T-helper 17 cell (primary cell): ENCODE data around the gene RAP2A. TPM values are rescaled to one million over a fixed set of nuclear protein-coding genes. Genes with fewer than 3 reads are reported as not detected.

Source experiments
- ATAC-seq: fragments of 150-1000 bp; cut with Tn5 transposase; 2 replicates; pipeline ENCODE4 v1.10.0; 2021; ENCODE audit warnings: mild to moderate bottlenecking, moderate library complexity
- DNase-seq, 3 donors: peaks; one replicate each; pipeline versions ENCODE4 v3.0.0 to v3.0.0-alpha.2; 2020 to 2021
- H3K9me3 ChIP-seq: one replicate; pipeline ENCODE4 v1.7.0; 2013; ENCODE audit warnings: low read length, mild to moderate bottlenecking; ENCODE audit not compliant: control insufficient read depth, poor library complexity, severe bottlenecking
- H3K27ac Mint-ChIP-seq: one replicate; pipeline ENCODE4 v1.8.0; 2022; ENCODE audit warnings: mild to moderate bottlenecking, moderate library complexity, mixed read lengths
- H3K27me3 Mint-ChIP-seq: one replicate; pipeline ENCODE4 v1.8.0; 2022; ENCODE audit warnings: mixed read lengths
- H3K36me3 Mint-ChIP-seq: one replicate; pipeline ENCODE4 v1.8.0; 2022; ENCODE audit warnings: low read depth, mixed read lengths
- H3K4me1 Mint-ChIP-seq: one replicate; pipeline ENCODE4 v1.8.0; 2022; ENCODE audit warnings: mild to moderate bottlenecking, mixed read lengths
- H3K4me3 Mint-ChIP-seq: one replicate; pipeline ENCODE4 v1.8.0; 2022; ENCODE audit warnings: mild to moderate bottlenecking, moderate library complexity, mixed read lengths
- total RNA-seq, 4 donors: library from RNA in 2 of 4; stranded (reverse) in 2 of 4; gene quantifications; one replicate each; pipeline ENCODE4 v1.2.3 and lab custom pipeline; 2022 to 2026

The RAP2A gene
- total RNA-seq, 2 donors from 2014 or later, result 15.3 to 16.2 TPM

GRCh38 chr13:97430296-97430695, 3.7 kb upstream of the RAP2A start:
- Mint-ChIP-seq H3K4me3 (no peak overlapping the region), H3K36me3 (peaks cover 2% of the 10 kb centered on the region), H3K27ac (peak overlapping the region; percentile 39), H3K27me3 (peaks cover 23% of the 10 kb centered on the region), H3K4me1 (peaks cover 8% of the 10 kb centered on the region)
- no peaks in the 10 kb centered on the region for H3K9me3 ChIP-seq
- no peak for ATAC-seq
- no peak for DNase-seq

- no peaks in the 10 kb centered on the region for H3K9me3 ChIP-seq
- H3K4me3 Mint-ChIP-seq, result peak overlapping the region; percentile 49
- peaks cover 15% of the 10 kb centered on the region for H3K4me1 Mint-ChIP-seq
- DNase-seq, result no peak
- no peak for ATAC-seq
- peaks cover 2% of the 10 kb centered on the region for H3K36me3 Mint-ChIP-seq
- no peak overlapping the region for H3K27ac Mint-ChIP-seq
- peaks cover 16% of the 10 kb centered on the region for H3K27me3 Mint-ChIP-seq
Observed at GRCh38 chr13:97431171-97431764, 2.7 kb upstream of the RAP2A start.

GRCh38 chr13:97432232-97432916, 1.6 kb upstream of the RAP2A start:
- no peak for ATAC-seq

GRCh38 chr13:97432917-97433726, 847 bp upstream of the RAP2A start:
- peaks cover 2% of the 10 kb centered on the region for H3K36me3 Mint-ChIP-seq
- H3K27me3 Mint-ChIP-seq, result peaks cover 15% of the 10 kb centered on the region
- peak overlapping the region; percentile 98 for H3K4me3 Mint-ChIP-seq
- DNase-seq (peak; percentile 91 to 99 (median 97)), ATAC-seq (peak; percentile 83)
- no peaks in the 10 kb centered on the region for H3K9me3 ChIP-seq
- peak overlapping the region; percentile 99 for H3K27ac Mint-ChIP-seq
- peaks cover 18% of the 10 kb centered on the region for H3K4me1 Mint-ChIP-seq

More at GRCh38 chr13:97432232-97432916, 1.6 kb upstream of the RAP2A start:
- Mint-ChIP-seq H3K4me1 (peaks cover 18% of the 10 kb centered on the region), H3K36me3 (peaks cover 2% of the 10 kb centered on the region), H3K4me3 (peak overlapping the region; percentile 98), H3K27me3 (peaks cover 15% of the 10 kb centered on the region), H3K27ac (peak overlapping the region; percentile 99)
- DNase-seq, result no peak
- no peaks in the 10 kb centered on the region for H3K9me3 ChIP-seq

- H3K4me3 Mint-ChIP-seq, result peak overlapping the region; percentile 95
- DNase-seq (peak; percentile 29 to 46 (median 45)), ATAC-seq (no peak)
- H3K4me1 Mint-ChIP-seq, result peaks cover 18% of the 10 kb centered on the region
- H3K27ac Mint-ChIP-seq, result peak overlapping the region; percentile 85
- peaks cover 6% of the 10 kb centered on the region for H3K27me3 Mint-ChIP-seq
- H3K36me3 Mint-ChIP-seq, result peaks cover 2% of the 10 kb centered on the region
- H3K9me3 ChIP-seq, result no peaks in the 10 kb centered on the region
Observed at GRCh38 chr13:97434397-97435201, 630 bp downstream of the RAP2A start.

GRCh38 chr13:97435323-97435722, 1.4 kb downstream of the RAP2A start:
- DNase-seq, result no peak
- Mint-ChIP-seq H3K36me3 (peaks cover 2% of the 10 kb centered on the region), H3K4me1 (peaks cover 16% of the 10 kb centered on the region), H3K4me3 (peak overlapping the region; percentile 95), H3K27ac (peak overlapping the region; percentile 85), H3K27me3 (no peaks in the 10 kb centered on the region)
- no peak for ATAC-seq
- no peaks in the 10 kb centered on the region for H3K9me3 ChIP-seq

GRCh38 chr13:97435794-97436193, 1.8 kb downstream of the RAP2A start:
- Mint-ChIP-seq H3K27me3 (no peaks in the 10 kb centered on the region), H3K36me3 (peaks cover 2% of the 10 kb centered on the region), H3K4me3 (peak overlapping the region; percentile 85), H3K4me1 (peaks cover 16% of the 10 kb centered on the region), H3K27ac (peak overlapping the region; percentile 47)
- DNase-seq, result no peak
- H3K9me3 ChIP-seq, result no peaks in the 10 kb centered on the region
- ATAC-seq, result no peak

- H3K4me3 Mint-ChIP-seq, result no peak overlapping the region
- H3K9me3 ChIP-seq, result no peaks in the 10 kb centered on the region
- no peak overlapping the region for H3K27ac Mint-ChIP-seq
- no peak for ATAC-seq
- no peaks in the 10 kb centered on the region for H3K27me3 Mint-ChIP-seq
- H3K4me1 Mint-ChIP-seq, result peaks cover 19% of the 10 kb centered on the region
- DNase-seq, result no peak
- peaks cover 2% of the 10 kb centered on the region for H3K36me3 Mint-ChIP-seq
Observed at GRCh38 chr13:97436845-97437244, 2.9 kb downstream of the RAP2A start.

GRCh38 chr13:97437729-97438128, 3.8 kb downstream of the RAP2A start:
- no peak overlapping the region for H3K4me3 Mint-ChIP-seq
- ATAC-seq (no peak), DNase-seq (no peak)
- H3K9me3 ChIP-seq, result no peaks in the 10 kb centered on the region
- no peak overlapping the region for H3K27ac Mint-ChIP-seq
- H3K36me3 Mint-ChIP-seq, result peaks cover 2% of the 10 kb centered on the region
- peaks cover 20% of the 10 kb centered on the region for H3K4me1 Mint-ChIP-seq
- H3K27me3 Mint-ChIP-seq, result no peaks in the 10 kb centered on the region

- Mint-ChIP-seq H3K27ac (no peak overlapping the region), H3K27me3 (no peaks in the 10 kb centered on the region), H3K4me1 (peaks cover 19% of the 10 kb centered on the region), H3K36me3 (no peaks in the 10 kb centered on the region), H3K4me3 (no peak overlapping the region)
- no peaks in the 10 kb centered on the region for H3K9me3 ChIP-seq
- ATAC-seq (no peak), DNase-seq (no peak)
Observed at GRCh38 chr13:97438856-97439595, 5.1 kb downstream of the RAP2A start.

- DNase-seq (no peak), ATAC-seq (no peak)
- H3K9me3 ChIP-seq, result no peaks in the 10 kb centered on the region
- Mint-ChIP-seq H3K4me3 (no peak overlapping the region), H3K27ac (no peak overlapping the region), H3K27me3 (no peaks in the 10 kb centered on the region), H3K36me3 (no peaks in the 10 kb centered on the region), H3K4me1 (peaks cover 16% of the 10 kb centered on the region)
Observed at GRCh38 chr13:97440598-97441170, 6.7 kb downstream of the RAP2A start.

- Mint-ChIP-seq H3K4me1 (peaks cover 14% of the 10 kb centered on the region), H3K27ac (no peak overlapping the region), H3K27me3 (no peaks in the 10 kb centered on the region), H3K4me3 (no peak overlapping the region), H3K36me3 (no peaks in the 10 kb centered on the region)
- no peak for DNase-seq
- ATAC-seq, result no peak
- H3K9me3 ChIP-seq, result no peaks in the 10 kb centered on the region
Observed at GRCh38 chr13:97441368-97441767, 7.4 kb downstream of the RAP2A start.
